Transverse colon (tissue), 3 donors: Measurements from ENCODE around the gene CCDC201.
"Not testable (repeated sequence)": the region's sequence is repeated elsewhere in the genome, so short reads cannot be mapped to it uniquely, and the experiment has no call there.

Experiments used
- CTCF ChIP-seq, 5 experiments: fragments of 200-600 bp in 3 of 5; fragments of 450-650 bp in 2 of 5; sonication (generic) in 3 of 5; IDR thresholded peaks; 1 replicate in 2 of 5; 2 replicates in 3 of 5; pipeline ENCODE4 v1.5.1; 2016 to 2017; ENCODE audit warnings: antibody characterized with exemption in 5 of 5, inconsistent platforms in 3 of 5, mild to moderate bottlenecking in 2 of 5, moderate library complexity in 1 of 5
- EP300 ChIP-seq: sonication (generic); formaldehyde crosslinking; IDR thresholded peaks from one replicate; pipeline ENCODE4 v1.6.1; 2017; ENCODE audit warnings: antibody characterized with exemption, low read depth

- not testable (repeated sequence) for TF ChIP-seq CTCF (IDR thresholded peaks at IDR 0.05); EP300
Measured at GRCh38 chr7:45811652-45812234, 61.1 kb downstream of the CCDC201 start.
